ENCODE data around the gene TRIM6.
"Not testable (repeated sequence)": the region's sequence is repeated elsewhere in the genome, so short reads cannot be mapped to it uniquely, and the experiment has no call there.

The TRIM6 gene

DNA sequence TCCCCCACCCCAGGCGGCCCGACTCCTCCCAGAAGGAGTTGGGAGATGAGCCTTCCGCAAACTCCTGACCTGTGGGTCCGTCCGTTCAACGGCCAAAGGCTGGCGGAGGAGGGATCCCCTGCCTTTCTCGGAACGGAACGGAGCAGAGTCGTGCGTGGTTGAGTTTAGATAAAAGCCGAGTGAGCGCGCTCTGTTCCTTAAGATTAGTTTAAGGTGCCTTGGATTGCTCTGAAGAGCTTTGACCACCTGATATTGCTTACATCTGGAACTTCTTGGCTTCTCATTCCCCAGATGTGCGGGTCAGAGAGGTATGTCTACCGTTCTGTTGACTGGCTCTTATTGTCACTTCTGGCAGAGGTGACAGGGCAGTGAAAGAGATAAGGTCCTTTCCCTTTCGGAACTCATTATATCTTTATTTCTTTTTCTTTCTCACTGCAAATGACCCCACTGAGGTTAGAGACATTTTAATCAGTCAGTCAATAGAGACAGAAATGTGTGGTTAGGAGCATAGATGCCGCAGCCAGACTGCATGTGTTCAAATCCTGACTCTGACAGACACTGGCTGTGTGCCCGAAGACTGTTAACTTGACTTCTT lies at the start of gene TRIM6:
Gene TRIM6 (plus strand): TSS at position 31 of the 595 bp plus-strand sequence. CDS start 261 bp downstream, at position 292.
- no peak for DNase-seq (ENCODE audit: extremely low read depth in 1 of 2, low read depth in 1 of 2)

DNA sequence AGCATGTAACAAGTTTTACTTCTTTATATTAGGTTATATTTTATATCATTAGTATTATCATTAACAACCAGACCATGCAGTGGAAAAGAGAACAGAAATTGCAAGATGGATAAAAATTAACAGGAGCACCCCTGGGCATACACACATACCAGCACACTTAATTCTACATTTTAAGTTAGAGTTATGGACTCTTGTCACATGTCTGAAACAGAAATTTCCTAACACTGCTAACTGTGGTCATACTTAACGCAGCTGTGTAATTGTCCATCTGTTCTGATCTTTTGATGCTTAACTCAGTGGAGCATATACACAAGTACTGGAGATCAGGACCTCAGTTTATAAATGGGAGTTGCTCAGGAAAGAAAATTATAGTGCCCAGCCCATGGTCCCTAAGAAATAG lies 48.5 kb upstream of the TRIM6 start:
- no peak for DNase-seq (ENCODE audit: extremely low read depth in 1 of 2, low read depth in 1 of 2)

GRCh38 chr11:5548440-5548839 lies 48.0 kb upstream of the TRIM6 start, which contains the start of gene OR52H1:
OR52H1 (minus strand) TSS chr11:5548540; CDS start chr11:5545505, 3,035 bp downstream.
- DNase-seq (ENCODE audit: extremely low read depth in 1 of 2, low read depth in 1 of 2) = no peak

GRCh38 chr11:5550440-5551095 lies 45.9 kb upstream of the TRIM6 start:
- DNase-seq (ENCODE audit: extremely low read depth in 1 of 2, low read depth in 1 of 2) = no peak

- DNase-seq (ENCODE audit: extremely low read depth in 1 of 2, low read depth in 1 of 2) = no peak
Observed at GRCh38 chr11:5553343-5553742, 43.1 kb upstream of the TRIM6 start.

- no peak for DNase-seq (ENCODE audit: extremely low read depth in 1 of 2, low read depth in 1 of 2)
Observed at GRCh38 chr11:5556596-5557188, 39.7 kb upstream of the TRIM6 start.

DNA sequence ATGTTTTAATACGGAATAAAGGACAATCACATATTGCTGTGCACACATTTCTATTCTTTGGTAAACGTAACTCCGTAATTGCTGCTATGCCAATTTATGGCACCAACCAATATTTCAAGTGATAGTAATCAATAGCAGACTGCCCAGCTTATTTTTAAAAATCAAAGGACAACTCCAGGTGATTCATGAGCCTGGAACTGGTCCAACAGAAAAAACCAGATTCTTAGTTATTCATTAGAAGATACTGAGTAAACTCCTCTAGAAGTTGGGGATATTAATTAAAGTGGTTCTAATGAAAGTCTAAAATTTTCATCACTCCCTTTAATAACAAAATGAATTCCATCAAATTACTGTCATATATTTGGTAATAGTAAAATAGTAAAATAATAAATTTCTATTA lies 38.7 kb upstream of the TRIM6 start:
- no peak for DNase-seq (ENCODE audit: extremely low read depth in 1 of 2, low read depth in 1 of 2)

- DNase-seq (ENCODE audit: extremely low read depth in 1 of 2, low read depth in 1 of 2) = no peak
Observed at GRCh38 chr11:5564259-5565019, 32.0 kb upstream of the TRIM6 start.

DNA sequence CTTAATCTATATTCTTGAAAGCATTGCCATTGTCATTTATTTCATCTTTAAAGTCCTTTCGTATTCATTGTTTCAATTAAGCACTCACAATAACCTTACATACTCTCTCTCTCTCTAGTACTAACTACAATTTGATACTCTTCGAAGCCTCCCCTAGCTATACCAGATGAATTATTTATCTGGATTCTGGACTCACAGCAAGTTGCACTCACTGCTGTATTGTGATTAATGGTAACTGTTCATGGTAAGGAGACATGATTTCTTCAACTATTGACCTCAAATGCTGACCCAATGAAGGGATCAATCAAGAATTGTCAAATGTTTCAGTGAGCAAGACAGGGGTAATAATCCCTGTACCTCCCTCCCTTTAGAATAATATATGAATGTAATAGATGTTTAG lies 21.8 kb upstream of the TRIM6 start:
- no peak for DNase-seq (ENCODE audit: extremely low read depth in 1 of 2, low read depth in 1 of 2)

GRCh38 chr11:5575152-5575551 lies 21.3 kb upstream of the TRIM6 start:
- no peak for DNase-seq (ENCODE audit: extremely low read depth in 1 of 2, low read depth in 1 of 2)

GRCh38 chr11:5577101-5577500 lies 19.3 kb upstream of the TRIM6 start:
- DNase-seq (ENCODE audit: extremely low read depth in 1 of 2, low read depth in 1 of 2) = no peak

DNA sequence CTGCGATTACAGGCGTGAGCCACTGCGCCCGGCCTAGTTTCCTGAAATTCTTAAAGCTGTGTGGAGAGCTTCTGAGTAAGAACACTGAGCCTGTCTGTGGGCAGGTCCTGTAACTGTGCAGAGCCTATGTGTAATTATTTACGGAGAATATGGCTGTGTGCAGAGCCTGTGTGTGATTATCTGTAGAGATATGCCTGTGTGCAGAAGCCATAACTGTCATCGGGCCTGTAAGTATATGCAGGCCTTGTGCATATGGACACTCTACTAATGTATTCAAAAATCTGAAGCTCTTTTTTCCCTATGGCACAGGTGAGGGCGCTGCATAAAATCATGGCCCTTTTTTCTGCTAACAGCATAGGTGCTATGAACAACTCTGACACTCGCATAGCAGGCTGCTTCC lies 15.9 kb upstream of the TRIM6 start, which contains the start of gene OR52B6:
Gene OR52B6 (plus strand): TSS at position 301 of the 400 bp plus-strand sequence. CDS start 0 bp downstream, at position 301.
- no peak for DNase-seq (ENCODE audit: extremely low read depth in 1 of 2, low read depth in 1 of 2)

GRCh38 chr11:5581014-5581413 lies 15.4 kb upstream of the TRIM6 start:
- no peak for DNase-seq (ENCODE audit: extremely low read depth in 1 of 2, low read depth in 1 of 2)

DNA sequence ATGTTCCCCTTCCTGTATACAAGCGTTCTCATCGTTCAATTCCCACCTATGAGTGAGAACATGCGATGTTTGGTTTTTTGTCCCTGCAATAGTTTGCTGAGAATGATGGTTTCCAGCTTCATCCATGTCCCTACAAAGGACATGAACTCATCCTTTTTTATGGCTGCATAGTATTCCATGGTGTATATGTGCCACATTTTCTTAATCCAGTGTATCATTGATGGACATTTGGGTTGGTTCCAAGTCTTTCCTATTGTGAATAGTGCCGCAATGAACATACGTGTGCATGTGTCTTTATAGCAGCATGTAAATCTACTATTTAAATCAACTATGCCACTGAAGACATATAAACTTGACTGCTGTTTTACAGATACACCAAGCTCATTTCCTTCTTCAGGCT lies 12.0 kb upstream of the TRIM6 start:
- DNase-seq (ENCODE audit: extremely low read depth in 1 of 2, low read depth in 1 of 2) = not testable (repeated sequence)

DNA sequence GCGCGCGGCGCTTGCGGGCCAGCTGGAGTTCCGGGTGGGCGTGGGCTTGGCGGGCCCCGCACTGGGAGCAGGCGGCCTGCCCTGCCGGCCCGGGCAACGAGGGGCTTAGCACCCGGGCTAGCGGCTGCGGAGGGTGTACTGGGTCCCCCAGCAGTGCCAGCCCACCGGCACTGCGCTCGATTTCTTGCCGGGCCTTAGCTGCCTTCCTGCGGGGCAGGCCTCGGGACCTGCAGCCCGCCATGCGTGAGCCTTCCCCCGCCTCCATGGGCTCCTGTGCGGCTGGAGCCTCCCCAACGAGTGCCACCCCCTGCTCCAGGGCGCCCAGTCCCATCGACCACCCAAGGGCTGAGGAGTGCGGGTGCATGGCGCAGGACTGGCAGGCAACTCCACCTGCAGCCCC lies 6.5 kb upstream of the TRIM6 start:
- DNase-seq (ENCODE audit: extremely low read depth in 1 of 2, low read depth in 1 of 2) = not testable (repeated sequence)

DNA sequence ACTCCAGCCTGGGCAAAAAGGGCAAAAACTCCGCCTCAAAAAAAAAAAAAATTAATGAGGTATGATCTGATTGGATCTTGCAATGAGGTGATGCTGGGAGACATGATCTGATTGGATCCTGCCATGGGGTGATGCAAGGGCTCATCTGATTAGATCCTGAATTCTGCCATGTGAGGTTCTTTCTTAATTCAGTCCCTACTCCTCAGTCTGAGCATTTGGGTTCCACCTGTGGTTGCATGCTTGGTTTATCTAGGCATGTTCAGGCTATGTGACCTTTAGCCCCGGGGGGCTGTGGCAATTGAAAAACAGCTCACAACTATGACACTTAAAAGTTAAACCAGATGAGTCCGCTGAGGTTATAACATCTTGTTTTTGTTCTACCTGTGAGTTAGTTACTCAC lies 4.8 kb upstream of the TRIM6 start:
- DNase-seq (ENCODE audit: extremely low read depth in 1 of 2, low read depth in 1 of 2) = no peak

DNA sequence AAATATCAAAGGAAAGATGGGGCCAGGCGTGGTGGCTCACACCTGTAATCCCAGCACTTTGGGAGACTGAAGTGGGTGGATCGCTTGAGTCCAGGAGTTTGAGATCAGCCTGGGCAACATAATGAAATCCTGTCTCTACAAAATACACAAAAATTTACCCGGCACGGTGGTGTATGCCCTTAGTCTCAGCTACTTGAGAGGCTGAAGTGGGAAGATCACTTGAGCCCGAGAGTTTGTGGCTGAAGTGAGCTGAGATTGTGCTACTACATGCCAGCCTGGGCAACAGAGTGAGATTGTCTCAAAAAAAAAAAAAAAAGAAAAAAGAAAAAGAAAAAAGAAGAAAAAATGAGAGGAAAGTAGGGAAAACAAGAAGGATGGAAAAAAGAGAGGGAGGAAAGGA lies 3.8 kb upstream of the TRIM6 start:
- DNase-seq (ENCODE audit: extremely low read depth in 1 of 2, low read depth in 1 of 2) = no peak

GRCh38 chr11:5593146-5593545 lies 3.3 kb upstream of the TRIM6 start:
- no peak for DNase-seq (ENCODE audit: extremely low read depth in 1 of 2, low read depth in 1 of 2)

- DNase-seq (ENCODE audit: extremely low read depth in 1 of 2, low read depth in 1 of 2) = no peak
Observed at GRCh38 chr11:5597953-5598352, 1.5 kb downstream of the TRIM6 start.

GRCh38 chr11:5600374-5600851 lies 4.0 kb downstream of the TRIM6 start:
- DNase-seq (ENCODE audit: extremely low read depth in 1 of 2, low read depth in 1 of 2) = peak; percentile 10 to 34

- not testable (repeated sequence) for DNase-seq (ENCODE audit: extremely low read depth in 1 of 2, low read depth in 1 of 2)
Observed at GRCh38 chr11:5602791-5603190, 6.4 kb downstream of the TRIM6 start.
